HG03342 (cell line): ENCODE data around the gene ERC1.
"Not testable (repeated sequence)": the region's sequence is repeated elsewhere in the genome, so short reads cannot be mapped to it uniquely, and the experiment has no call there.

ENCODE experiments used
- ATAC-seq: cut with Tn5 transposase; IDR thresholded peaks from one replicate; pipeline ENCODE4 v1.9.1; 2021; ENCODE audit warnings: mild to moderate bottlenecking, moderate library complexity; ENCODE audit not compliant: unreplicated experiment

The ERC1 gene

GRCh38 chr12:1117371-1117770 lies 126.3 kb downstream of the ERC1 start:
- ATAC-seq, result no peak

- ATAC-seq, result no peak
Measured at GRCh38 chr12:1117970-1118563, 127.0 kb downstream of the ERC1 start.

GRCh38 chr12:1122786-1123185 lies 131.8 kb downstream of the ERC1 start:
- ATAC-seq, result no peak

GRCh38 chr12:1126091-1126490 lies 135.1 kb downstream of the ERC1 start:
- ATAC-seq, result no peak

- no peak for ATAC-seq
Measured at GRCh38 chr12:1127021-1127420, 136.0 kb downstream of the ERC1 start.

GRCh38 chr12:1130164-1130563 lies 139.1 kb downstream of the ERC1 start:
- ATAC-seq, result no peak

GRCh38 chr12:1130571-1130970 lies 139.5 kb downstream of the ERC1 start:
- no peak for ATAC-seq

GRCh38 chr12:1131811-1132224 lies 140.8 kb downstream of the ERC1 start:
- no peak for ATAC-seq

GRCh38 chr12:1132311-1132710 lies 141.3 kb downstream of the ERC1 start:
- ATAC-seq, result no peak

GRCh38 chr12:1138691-1139090 lies 147.7 kb downstream of the ERC1 start:
- no peak for ATAC-seq

- not testable (repeated sequence) for ATAC-seq
Measured at GRCh38 chr12:1146758-1147157, 155.7 kb downstream of the ERC1 start.

- ATAC-seq, result no peak
Measured at GRCh38 chr12:1147821-1148220, 156.8 kb downstream of the ERC1 start.

GRCh38 chr12:1157046-1157445 lies 166.0 kb downstream of the ERC1 start:
- ATAC-seq, result no peak

- ATAC-seq, result no peak
Measured at GRCh38 chr12:1161197-1161596, 170.2 kb downstream of the ERC1 start.

GRCh38 chr12:1162081-1162760 lies 171.2 kb downstream of the ERC1 start:
- no peak for ATAC-seq

GRCh38 chr12:1167784-1168183 lies 176.8 kb downstream of the ERC1 start:
- no peak for ATAC-seq

- no peak for ATAC-seq
Measured at GRCh38 chr12:1170411-1170810, 179.4 kb downstream of the ERC1 start.

- no peak for ATAC-seq
Measured at GRCh38 chr12:1171657-1172408, 180.8 kb downstream of the ERC1 start.

- no peak for ATAC-seq
Measured at GRCh38 chr12:1173781-1174617, 183.0 kb downstream of the ERC1 start.

- no peak for ATAC-seq
Measured at GRCh38 chr12:1174659-1175058, 183.6 kb downstream of the ERC1 start.

- no peak for ATAC-seq
Measured at GRCh38 chr12:1176191-1176590, 185.2 kb downstream of the ERC1 start.
